ELF-1 (cell line): ENCODE data around the gene AASDH.

Experiments
- DNase-seq: peaks from one replicate; pipeline ENCODE4 v3.0.0-alpha.2; 2016; ENCODE audit warnings: low read depth, low spot score

AASDH gene

GRCh38 chr4:56316011-56316650 is 71.2 kb downstream of the AASDH start:
- DNase-seq = no peak

GRCh38 chr4:56315543-56315942 is 71.7 kb downstream of the AASDH start:
- no peak for DNase-seq

- no peak for DNase-seq
Measured at GRCh38 chr4:56315041-56315440, 72.2 kb downstream of the AASDH start.

- DNase-seq = peak; percentile 60
Measured at GRCh38 chr4:56314207-56314915, 72.9 kb downstream of the AASDH start.

- DNase-seq = no peak
Measured at GRCh38 chr4:56313132-56313531, 74.2 kb downstream of the AASDH start.

- DNase-seq = no peak
Measured at GRCh38 chr4:56311299-56311975, 75.9 kb downstream of the AASDH start.

GRCh38 chr4:56310401-56311125 is 76.7 kb downstream of the AASDH start:
- no peak for DNase-seq

- no peak for DNase-seq
Measured at GRCh38 chr4:56308384-56308783, 78.9 kb downstream of the AASDH start.

GRCh38 chr4:56307423-56307822 is 79.9 kb downstream of the AASDH start:
- DNase-seq = peak; percentile 12

- no peak for DNase-seq
Measured at GRCh38 chr4:56305390-56305789, 81.9 kb downstream of the AASDH start.

- DNase-seq = no peak
Measured at GRCh38 chr4:56303921-56304320, 83.4 kb downstream of the AASDH start.

GRCh38 chr4:56302760-56303159 is 84.5 kb downstream of the AASDH start:
- DNase-seq = no peak

GRCh38 chr4:56301997-56302496 is 85.2 kb downstream of the AASDH start:
- no peak for DNase-seq

GRCh38 chr4:56301181-56301996 is 85.9 kb downstream of the AASDH start:
- peak; percentile 81 for DNase-seq

- no peak for DNase-seq
Measured at GRCh38 chr4:56298236-56298635, 89.1 kb downstream of the AASDH start.

- DNase-seq = no peak
Measured at GRCh38 chr4:56297776-56298175, 89.5 kb downstream of the AASDH start.

GRCh38 chr4:56296526-56296925 is 90.8 kb downstream of the AASDH start:
- DNase-seq = no peak

- no peak for DNase-seq
Measured at GRCh38 chr4:56293121-56293520, 94.2 kb downstream of the AASDH start.

GRCh38 chr4:56289934-56290333 is 97.4 kb downstream of the AASDH start:
- DNase-seq = peak; percentile 17

GRCh38 chr4:56288663-56289062 is 98.6 kb downstream of the AASDH start:
- DNase-seq = no peak
